LHCN-M2 (cell line): ENCODE measurements around the gene PYCARD. TPM values are rescaled to one million over a fixed set of nuclear protein-coding genes. Genes with fewer than 3 reads are reported as not detected.

Experiments used
- DNase-seq: peaks from one replicate; pipeline ENCODE4 v3.0.0-alpha.2; 2012; ENCODE audit warnings: low read depth
- total RNA-seq: library from RNA; depleted of rRNA; stranded (reverse); fragments of >200 nt; gene quantifications from 2 replicates; pipeline ENCODE4 v1.2.3, GENCODE V29; 2014; rRNA removed

The PYCARD gene
- total RNA-seq, 1 experiment from 2014 or later: 10.8 TPM

DNA sequence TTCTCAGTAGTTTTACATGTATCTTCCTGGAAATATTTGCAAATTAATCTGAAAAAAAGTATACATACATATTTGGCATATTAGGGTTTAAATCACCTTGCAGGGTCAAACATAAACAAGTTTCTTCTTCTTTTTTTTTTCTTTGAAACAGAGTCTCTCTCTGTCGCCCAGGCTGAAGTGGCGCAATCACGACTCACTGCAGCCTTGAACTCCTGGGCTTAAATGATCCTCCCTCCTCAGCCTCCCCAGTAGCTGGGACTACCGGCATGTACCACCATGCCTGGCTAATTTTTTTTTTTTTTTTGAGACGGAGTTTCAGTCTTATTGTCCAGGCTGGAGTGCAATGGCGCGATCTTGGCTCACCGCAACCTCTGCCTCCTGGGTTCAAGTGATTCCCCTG, 35.2 kb downstream of the PYCARD start:
- DNase-seq: no peak

DNA sequence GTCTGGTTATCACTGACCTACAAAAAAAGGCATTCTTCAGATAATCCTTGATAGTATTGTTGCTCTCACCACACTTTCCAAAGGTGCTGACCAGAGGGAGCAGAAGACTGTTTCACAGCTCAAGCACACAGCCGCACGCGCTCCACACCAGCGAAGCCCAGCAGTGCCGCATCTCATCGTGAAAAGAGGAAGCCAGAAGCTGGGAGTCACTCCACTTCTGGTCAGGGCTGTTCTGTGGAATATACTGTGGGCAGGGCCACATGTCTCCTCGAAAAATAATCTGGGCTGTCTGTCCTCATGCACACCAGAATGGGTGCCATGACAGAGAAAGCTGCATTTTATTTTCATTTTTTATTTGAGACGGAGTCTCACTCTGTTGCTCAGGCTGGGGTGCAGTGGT, 45.4 kb downstream of the PYCARD start:
- no peak for DNase-seq

Other genes with a start within 250 kb of the PYCARD start
- gene SETD1A, start 245.0 kb downstream of the PYCARD start, total RNA-seq: 2.4 and 3.4 TPM in 2 replicates
- 133 and 143 TPM in 2 replicates for gene HSD3B7, start 217.6 kb downstream of the PYCARD start, total RNA-seq
- gene STX1B, start 192.1 kb downstream of the PYCARD start, total RNA-seq: 1.7 and 4.1 TPM in 2 replicates
- 51.4 and 52.9 TPM in 2 replicates for gene STX4, start 169.2 kb downstream of the PYCARD start, total RNA-seq
- gene ZNF668, start 128.5 kb downstream of the PYCARD start, total RNA-seq: 96.0 and 115 TPM in 2 replicates
- gene ZNF646, start 128.3 kb downstream of the PYCARD start, total RNA-seq: 28.5 and 33.0 TPM in 2 replicates
- gene PRSS53, start 113.8 kb downstream of the PYCARD start, total RNA-seq: 9.2 and 9.7 TPM in 2 replicates
- gene VKORC1, start 108.0 kb downstream of the PYCARD start, total RNA-seq: 390 and 435 TPM in 2 replicates
- 199 and 204 TPM in 2 replicates for gene BCKDK, start 94.4 kb downstream of the PYCARD start, total RNA-seq
- 30.5 and 30.7 TPM in 2 replicates for gene KAT8, start 85.1 kb downstream of the PYCARD start, total RNA-seq
- gene PRSS8, start 67.0 kb downstream of the PYCARD start, total RNA-seq: not detected in 2 replicates
- 0.40 and 0.64 TPM in 2 replicates for gene PRSS36, start 52.7 kb downstream of the PYCARD start, total RNA-seq
- 42.3 and 58.2 TPM in 2 replicates for gene FUS, start 22.6 kb downstream of the PYCARD start, total RNA-seq
- gene TRIM72, start 11.4 kb upstream of the PYCARD start, total RNA-seq: 52.4 and 56.5 TPM in 2 replicates
- not detected in 2 replicates for gene PYDC1, start 14.4 kb upstream of the PYCARD start, total RNA-seq
- gene ITGAM, start 57.2 kb upstream of the PYCARD start, total RNA-seq: 0.11 TPM in 1 of 2 replicates, not detected in the other
- gene ITGAX, start 152.4 kb upstream of the PYCARD start, total RNA-seq: not detected in 2 replicates
- gene ITGAD, start 190.6 kb upstream of the PYCARD start, total RNA-seq: not detected in 2 replicates
- gene COX6A2, start 225.6 kb upstream of the PYCARD start, total RNA-seq: not detected in 2 replicates
- 0.45 and 1.4 TPM in 2 replicates for gene ZNF843, start 240.0 kb upstream of the PYCARD start, total RNA-seq